K562 (cell line): ENCODE results near the gene EVI5L. TPM values are rescaled to one million over a fixed set of nuclear protein-coding genes. Genes with fewer than 3 reads are reported as not detected.

Source experiments
- ATF7 ChIP-seq: fragments of 450-650 bp; IDR thresholded peaks from 2 replicates; pipeline ENCODE4 v1.7.1; 2014; ENCODE audit warnings: mild to moderate bottlenecking, moderate library complexity
- BRF1 ChIP-seq: IDR thresholded peaks from 3 replicates; pipeline ENCODE4 v1.6.1; 2011; ENCODE audit warnings: borderline replicate concordance, mild to moderate bottlenecking; ENCODE audit not compliant: insufficient read length; ENCODE audit errors: extremely low read depth
- CBFB ChIP-seq: sonication (generic); formaldehyde crosslinking; IDR thresholded peaks from 2 replicates; pipeline ENCODE4 v1.4.0; 2020; ENCODE audit warnings: mild to moderate bottlenecking, missing genetic modification reagents
- CHCHD3 ChIP-seq: fragments of 250-450 bp; sonication (Bioruptor Pico); IDR thresholded peaks from 2 replicates; pipeline ENCODE4 v2.1.2; 2022; ENCODE audit warnings: mild to moderate bottlenecking
- CREM ChIP-seq: IDR thresholded peaks from 2 replicates; pipeline ENCODE4 v1.6.1; 2014; ENCODE audit warnings: antibody characterized with exemption, low read depth
- CSDE1 ChIP-seq, 2 experiments: fragments of 450-650 bp; IDR thresholded peaks; 2 replicates each; pipeline ENCODE4 v1.6.1; 2016; ENCODE audit warnings: mild to moderate bottlenecking in 1 of 2
- ESRRB ChIP-seq: fragments of 250-450 bp; sonication (Bioruptor Pico); IDR thresholded peaks from 2 replicates; pipeline ENCODE4 v1.5.0; 2020; ENCODE audit warnings: mild to moderate bottlenecking, moderate library complexity, borderline replicate concordance
- HDAC1 ChIP-seq, 2 experiments: fragments of 450-650 bp; IDR thresholded peaks; 2 replicates each; pipeline ENCODE4 v1.6.1; 2016 to 2017; ENCODE audit warnings: inconsistent platforms in 1 of 2, mild to moderate bottlenecking in 1 of 2, moderate library complexity in 1 of 2
- KHSRP ChIP-seq: fragments of 450-650 bp; IDR thresholded peaks from 2 replicates; pipeline ENCODE4 v1.6.1; 2017
- NEUROD1 ChIP-seq: fragments of 150-350 bp; IDR thresholded peaks from 2 replicates; pipeline ENCODE4 v1.6.1; 2014; ENCODE audit warnings: borderline replicate concordance, low read length, low read depth; ENCODE audit not compliant: partially characterized antibody
- NR2C1 ChIP-seq, 2 experiments: fragments of 450-650 bp; IDR thresholded peaks; 2 replicates each; pipeline ENCODE4 v1.6.1; 2017; ENCODE audit warnings: mild to moderate bottlenecking in 2 of 2, antibody characterized with exemption in 1 of 2, inconsistent platforms in 1 of 2, missing compliant biosample characterization in 1 of 2, missing genetic modification characterization in 1 of 2
- SMAD3 ChIP-seq: fragments of 450-650 bp; formaldehyde crosslinking; conservative IDR thresholded peaks from 2 replicates; pipeline ENCODE4 v1.4.0; 2020; ENCODE audit warnings: mild to moderate bottlenecking
- TAF1 ChIP-seq: IDR thresholded peaks from 2 replicates; pipeline ENCODE4 v1.6.1; 2011; ENCODE audit warnings: mild to moderate bottlenecking, low read length, moderate library complexity; ENCODE audit not compliant: insufficient read depth, control insufficient read depth, severe bottlenecking; ENCODE audit errors: extremely low read depth
- TBL1XR1 ChIP-seq, 2 experiments: IDR thresholded peaks; 2 replicates each; pipeline ENCODE4 v1.6.1; 2012; ENCODE audit warnings: improper control_type of control experiment in 2 of 2, low read length in 2 of 2, mild to moderate bottlenecking in 1 of 2
- TCF3 ChIP-seq: sonication (generic); formaldehyde crosslinking; IDR thresholded peaks from 2 replicates; pipeline ENCODE4 v1.4.0; 2020; ENCODE audit warnings: mild to moderate bottlenecking, missing genetic modification reagents
- TSC22D4 ChIP-seq: fragments of 450-650 bp; IDR thresholded peaks from 2 replicates; pipeline ENCODE4 v1.6.1; 2016; ENCODE audit warnings: missing genetic modification characterization, missing biosample characterization, control low read depth
- U2AF2 ChIP-seq: fragments of 200-400 bp; formaldehyde crosslinking; optimal IDR thresholded peaks from 2 replicates; pipeline ENCODE3; 2017; ENCODE audit warnings: low read depth, mild to moderate bottlenecking, low read length
- ZC3H11A ChIP-seq: IDR thresholded peaks from 2 replicates; pipeline ENCODE4 v1.6.1; 2012; ENCODE audit warnings: low read depth, low read length, improper control_type of control experiment
- ZNF311 ChIP-seq: fragments of 250-450 bp; sonication (Bioruptor Pico); IDR thresholded peaks from 2 replicates; pipeline ENCODE4 v1.4.0; 2020; ENCODE audit warnings: mild to moderate bottlenecking, moderate library complexity
- ZNF384 ChIP-seq: IDR thresholded peaks from 2 replicates; pipeline ENCODE4 v1.6.1; 2012; ENCODE audit warnings: low read depth, low read length, improper control_type of control experiment
- polyA plus RNA-seq, 8 experiments: library from polyadenylated mRNA; depleted of rRNA in 4 of 8; stranded (reverse) in 5 of 8; unstranded in 3 of 8; fragments of >200 nt; fragmentation: Nextera tagmentation in 2 of 8; fragmentation: Illumina TruSeq in 1 of 8; extraction: Ambion mirVana in 2 of 8; extraction: Trizol in 1 of 8; gene quantifications; 2 replicates each; pipeline versions ENCODE4 v1.2.1 to v1.2.3, GENCODE V29; 2011 to 2014; ENCODE audit warnings: inconsistent platforms in 1 of 8, missing spikeins in 1 of 8
- total RNA-seq, 7 experiments: library from RNA; depleted of rRNA in 6 of 7; stranded (reverse); fragments of >200 nt in 6 of 7; fragmentation: Illumina TruSeq in 2 of 7; extraction: Trizol in 2 of 7; gene quantifications; 2 replicates each; pipeline versions ENCODE4 v1.2.1 to v1.2.3, GENCODE V29; 2011 to 2021; ENCODE audit warnings: low replicate concordance in 1 of 7
- TF ChIP-seq, protein P1 (sequence below): fragments of 250-450 bp; sonication (Bioruptor Pico); IDR thresholded peaks from 2 replicates; pipeline ENCODE4 v1.8.0; 2022; ENCODE audit warnings: inconsistent platforms, mild to moderate bottlenecking, moderate library complexity, borderline replicate concordance
- TF ChIP-seq, protein P2 (sequence below): conservative IDR thresholded peaks from 2 replicates; pipeline ENCODE4 v1.6.1; 2011; ENCODE audit warnings: low read depth, mild to moderate bottlenecking, low read length; ENCODE audit not compliant: control insufficient read depth
- TF ChIP-seq, protein P3 (sequence below): fragments of 250-450 bp; sonication (Bioruptor Pico); IDR thresholded peaks from 2 replicates; pipeline ENCODE4 v1.5.0; 2021

EVI5L gene
- total and polyA plus RNA-seq, 9 of the 15 experiments (the other 6 are each of a cell fraction or from before 2014, with no cell fraction given) = 0.69 to 1.8 (median 1.2) TPM; not detected in 2

DNA sequence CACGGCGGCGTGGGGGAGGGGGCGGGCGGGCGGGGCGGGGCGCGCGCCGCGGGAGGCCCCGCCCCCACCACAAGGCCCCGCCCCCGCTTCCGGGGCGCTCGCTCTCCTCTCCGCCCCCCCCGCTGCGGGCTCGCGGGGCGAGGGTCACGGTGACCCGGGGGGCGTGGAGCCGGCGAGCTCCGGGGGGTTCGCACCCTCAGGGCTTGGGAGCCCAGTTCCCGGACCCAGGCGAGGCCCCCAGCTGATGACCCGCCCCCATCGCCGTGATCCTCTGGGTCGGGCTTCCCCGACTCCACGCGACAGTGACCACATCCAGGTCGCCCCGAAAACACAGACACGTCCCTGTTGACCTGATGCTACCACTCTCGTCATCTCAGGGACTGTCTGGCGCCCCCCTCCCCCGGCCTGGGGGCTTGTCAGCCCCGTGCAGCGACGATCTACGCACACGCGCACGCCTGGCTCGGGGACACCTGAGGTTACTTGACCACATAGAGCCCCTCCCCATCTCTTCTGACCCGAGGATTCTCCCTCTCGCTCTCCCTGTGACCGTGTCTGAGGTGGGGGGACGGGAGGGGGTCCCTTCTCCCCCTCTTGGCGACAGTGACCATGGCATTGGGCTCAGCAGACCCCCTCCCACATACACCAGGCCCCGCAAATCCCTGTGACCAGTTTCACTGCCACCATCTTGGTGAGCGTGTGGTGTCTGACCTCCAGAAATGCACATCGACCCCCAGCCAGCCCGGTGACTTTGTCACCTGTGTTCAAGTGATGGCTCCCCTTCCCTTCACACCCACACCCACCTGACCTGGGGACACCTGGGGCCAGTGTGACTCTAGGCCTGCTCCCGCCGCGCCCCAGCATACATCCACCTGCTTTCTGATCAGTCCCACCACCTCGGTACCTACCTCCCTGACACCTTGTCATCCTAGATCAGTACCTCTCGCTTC lies 74.3 kb downstream of the EVI5L start (continued):
- TF ChIP-seq, protein P1, sequence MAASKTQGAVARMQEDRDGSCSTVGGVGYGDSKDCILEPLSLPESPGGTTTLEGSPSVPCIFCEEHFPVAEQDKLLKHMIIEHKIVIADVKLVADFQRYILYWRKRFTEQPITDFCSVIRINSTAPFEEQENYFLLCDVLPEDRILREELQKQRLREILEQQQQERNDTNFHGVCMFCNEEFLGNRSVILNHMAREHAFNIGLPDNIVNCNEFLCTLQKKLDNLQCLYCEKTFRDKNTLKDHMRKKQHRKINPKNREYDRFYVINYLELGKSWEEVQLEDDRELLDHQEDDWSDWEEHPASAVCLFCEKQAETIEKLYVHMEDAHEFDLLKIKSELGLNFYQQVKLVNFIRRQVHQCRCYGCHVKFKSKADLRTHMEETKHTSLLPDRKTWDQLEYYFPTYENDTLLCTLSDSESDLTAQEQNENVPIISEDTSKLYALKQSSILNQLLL (CRISPR knock-in tag) = no peak
- TF ChIP-seq, protein P2, sequence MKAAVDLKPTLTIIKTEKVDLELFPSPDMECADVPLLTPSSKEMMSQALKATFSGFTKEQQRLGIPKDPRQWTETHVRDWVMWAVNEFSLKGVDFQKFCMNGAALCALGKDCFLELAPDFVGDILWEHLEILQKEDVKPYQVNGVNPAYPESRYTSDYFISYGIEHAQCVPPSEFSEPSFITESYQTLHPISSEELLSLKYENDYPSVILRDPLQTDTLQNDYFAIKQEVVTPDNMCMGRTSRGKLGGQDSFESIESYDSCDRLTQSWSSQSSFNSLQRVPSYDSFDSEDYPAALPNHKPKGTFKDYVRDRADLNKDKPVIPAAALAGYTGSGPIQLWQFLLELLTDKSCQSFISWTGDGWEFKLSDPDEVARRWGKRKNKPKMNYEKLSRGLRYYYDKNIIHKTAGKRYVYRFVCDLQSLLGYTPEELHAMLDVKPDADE = 0 out of 2 replicates have a peak, but pooled peaks have one; percentile 49
- TF ChIP-seq SMAD3 (CRISPR knock-in tag) = no peak
- TF ChIP-seq ESRRB (CRISPR knock-in tag) = no peak
- no peak for TF ChIP-seq NEUROD1
- 0 out of 2 replicates have a peak, but pooled peaks have one; percentile 24 for TF ChIP-seq CBFB (CRISPR knock-in tag)
- TF ChIP-seq CHCHD3 (CRISPR knock-in tag) = no peak
- TF ChIP-seq TBL1XR1 (IDR thresholded peaks at IDR 0.05; ENCODE audit: low read length in 2 of 2) = 0 out of 4 replicates have a peak, but pooled peaks of 1 of the 2 experiments have one; percentile 59
- TF ChIP-seq NR2C1 (IDR thresholded peaks at IDR 0.05) = no peak; the same call in 1 of the 2 replicates
- TF ChIP-seq NR2C1 (tag; IDR thresholded peaks at IDR 0.05) = peak; percentile 65; the same call in 1 of the 2 replicates
- no peak for TF ChIP-seq KHSRP
- TF ChIP-seq TSC22D4 (tag) = no peak
- TF ChIP-seq ZC3H11A = no peak
- TF ChIP-seq CSDE1 (IDR thresholded peaks at IDR 0.05) = no peak
- TF ChIP-seq, protein P3, sequence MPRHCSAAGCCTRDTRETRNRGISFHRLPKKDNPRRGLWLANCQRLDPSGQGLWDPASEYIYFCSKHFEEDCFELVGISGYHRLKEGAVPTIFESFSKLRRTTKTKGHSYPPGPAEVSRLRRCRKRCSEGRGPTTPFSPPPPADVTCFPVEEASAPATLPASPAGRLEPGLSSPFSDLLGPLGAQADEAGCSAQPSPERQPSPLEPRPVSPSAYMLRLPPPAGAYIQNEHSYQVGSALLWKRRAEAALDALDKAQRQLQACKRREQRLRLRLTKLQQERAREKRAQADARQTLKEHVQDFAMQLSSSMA (CRISPR knock-in tag) = no peak
- TF ChIP-seq ZNF384 = no peak
- TF ChIP-seq ZNF311 (CRISPR knock-in tag) = no peak
- TF ChIP-seq TCF3 = no peak
- TF ChIP-seq ATF7 = no peak
- TF ChIP-seq BRF1 = no peak
- 0 out of 2 replicates have a peak, but pooled peaks have one; percentile 7 for TF ChIP-seq CREM
- TF ChIP-seq HDAC1 (IDR thresholded peaks at IDR 0.05) = peak in 1 of 2 experiments; percentile 72; a peak in 2 of 4 replicates
- TF ChIP-seq TAF1 = peak; percentile 7
- no peak for TF ChIP-seq U2AF2
